Measurements from ENCODE around the gene ADGRB3.

- TF ChIP-seq POLR2A (IDR thresholded peaks at IDR 0.05) (no peak), CTCF (IDR thresholded peaks at IDR 0.05) (no peak)
Observed at GRCh38 chr6:68726992-68727391, 91.9 kb downstream of the ADGRB3 start.
